ENCODE data around the gene COL16A1.

- TF ChIP-seq CTCF (IDR thresholded peaks at IDR 0.05) (no peak), POLR2A (IDR thresholded peaks at IDR 0.05) (no peak)
Measured at GRCh38 chr1:31623365-31623764, 80.5 kb downstream of the COL16A1 start.

Measured in uterus (tissue), 2 donors.